Dedifferentiated amniotic fluid mesenchymal stem cell (primary cell): ENCODE results near the gene UNK.
"Not testable (repeated sequence)": the region's sequence is repeated elsewhere in the genome, so short reads cannot be mapped to it uniquely, and the experiment has no call there.

ENCODE experiments used
- DNase-seq: peaks from one replicate; pipeline ENCODE4 v3.0.0-alpha.2; 2016; ENCODE audit errors: extremely low spot score

UNK gene

DNA sequence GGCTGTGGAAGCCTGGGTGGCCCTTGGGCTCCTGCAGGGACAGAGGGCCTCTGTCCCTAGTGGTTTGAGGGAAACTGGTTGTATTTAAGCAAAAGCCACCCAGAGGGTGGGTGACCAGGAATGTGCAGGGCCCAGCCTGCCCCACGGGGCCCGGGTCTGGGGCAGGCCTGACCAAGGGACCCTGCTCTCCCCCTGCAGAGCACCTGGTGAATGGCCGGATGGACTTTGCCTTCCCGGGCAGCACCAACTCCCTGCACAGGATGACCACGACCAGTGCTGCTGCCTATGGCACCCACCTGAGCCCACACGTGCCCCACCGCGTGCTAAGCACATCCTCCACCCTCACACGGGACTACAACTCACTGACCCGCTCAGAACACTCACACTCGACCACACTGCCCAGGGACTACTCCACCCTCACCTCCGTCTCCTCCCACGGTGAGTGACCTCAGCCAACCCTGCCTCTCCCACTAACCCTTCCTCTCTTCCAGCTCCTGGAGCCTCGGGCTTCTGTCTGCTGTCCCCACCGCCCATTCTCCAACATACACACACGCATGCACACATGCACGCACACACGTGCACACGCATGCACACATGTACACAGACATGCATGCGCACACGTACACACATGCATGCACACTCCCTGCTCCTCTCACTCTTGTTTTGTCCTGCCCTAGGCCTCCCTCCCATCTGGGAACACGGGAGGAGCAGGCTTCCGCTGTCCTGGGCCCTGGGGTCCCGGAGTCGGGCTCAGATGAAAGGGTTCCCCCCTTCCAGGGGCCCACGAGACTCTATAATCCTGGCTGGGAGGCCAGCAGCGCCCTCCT lies 30.0 kb upstream of the UNK start:
- no peak for DNase-seq

DNA sequence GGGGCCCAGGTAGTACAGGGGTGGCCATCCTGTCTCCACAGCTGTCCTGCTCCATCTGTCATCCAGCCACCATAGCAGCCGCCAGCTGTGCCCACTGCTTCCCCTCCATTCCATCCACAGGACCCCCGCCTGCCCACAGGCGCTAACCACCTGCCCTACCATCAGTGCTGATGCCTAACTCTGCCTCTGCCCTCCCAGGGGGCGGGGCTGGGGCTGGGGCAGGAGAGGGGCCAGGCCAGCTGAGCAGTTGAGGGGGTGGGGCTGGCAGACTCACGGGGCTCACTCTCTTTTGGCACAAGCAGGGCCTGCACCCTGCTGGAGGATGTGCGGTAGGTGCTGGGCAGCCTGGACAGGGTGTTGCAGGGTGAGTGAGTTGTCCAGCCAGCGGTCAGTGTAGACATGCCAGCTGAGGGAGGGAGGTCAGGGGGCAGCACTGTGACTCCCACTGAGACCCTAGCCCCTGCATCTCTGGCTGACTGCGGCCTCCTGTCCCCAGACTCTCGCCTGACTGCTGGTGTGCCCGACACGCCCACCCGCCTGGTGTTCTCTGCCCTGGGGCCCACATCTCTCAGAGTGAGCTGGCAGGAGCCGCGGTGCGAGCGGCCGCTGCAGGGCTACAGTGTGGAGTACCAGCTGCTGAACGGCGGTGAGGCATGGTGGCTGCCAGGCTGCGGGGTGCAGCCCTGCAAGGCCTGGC lies 29.3 kb upstream of the UNK start:
- no peak for DNase-seq

DNA sequence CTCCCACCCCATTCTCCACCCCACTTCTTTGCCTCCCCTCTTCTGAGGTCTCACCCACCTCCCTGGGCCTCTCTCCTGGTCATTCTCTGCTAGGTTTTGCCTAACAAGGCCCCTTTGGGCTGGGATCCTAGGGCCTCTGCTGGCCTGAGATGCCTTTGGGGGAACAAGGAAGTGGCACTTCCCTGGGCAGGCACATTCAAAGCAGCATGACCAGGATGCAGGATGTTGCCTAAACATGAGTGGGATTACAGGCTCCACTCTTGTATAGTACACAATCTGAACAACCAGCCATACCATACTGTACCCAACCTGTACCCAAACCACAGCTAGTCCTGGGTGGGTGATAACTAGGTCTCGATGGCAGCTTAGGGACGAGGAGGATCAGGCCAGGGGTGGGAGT lies 28.6 kb upstream of the UNK start:
- no peak for DNase-seq

DNA sequence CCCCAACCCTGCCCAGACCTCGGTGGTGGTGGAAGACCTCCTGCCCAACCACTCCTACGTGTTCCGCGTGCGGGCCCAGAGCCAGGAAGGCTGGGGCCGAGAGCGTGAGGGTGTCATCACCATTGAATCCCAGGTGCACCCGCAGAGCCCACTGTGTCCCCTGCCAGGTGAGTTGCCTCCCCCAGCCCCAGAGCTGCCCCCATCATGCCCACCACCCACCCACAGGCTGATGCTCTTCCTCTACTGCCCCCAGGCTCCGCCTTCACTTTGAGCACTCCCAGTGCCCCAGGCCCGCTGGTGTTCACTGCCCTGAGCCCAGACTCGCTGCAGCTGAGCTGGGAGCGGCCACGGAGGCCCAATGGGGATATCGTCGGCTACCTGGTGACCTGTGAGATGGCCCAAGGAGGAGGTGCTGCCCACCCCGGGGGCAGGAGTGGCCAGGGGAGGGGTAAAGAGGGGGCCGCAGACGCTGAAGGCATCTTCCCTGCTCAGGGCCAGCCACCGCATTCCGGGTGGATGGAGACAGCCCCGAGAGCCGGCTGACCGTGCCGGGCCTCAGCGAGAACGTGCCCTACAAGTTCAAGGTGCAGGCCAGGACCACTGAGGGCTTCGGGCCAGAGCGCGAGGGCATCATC lies 28.0 kb upstream of the UNK start:
- no peak for DNase-seq

DNA sequence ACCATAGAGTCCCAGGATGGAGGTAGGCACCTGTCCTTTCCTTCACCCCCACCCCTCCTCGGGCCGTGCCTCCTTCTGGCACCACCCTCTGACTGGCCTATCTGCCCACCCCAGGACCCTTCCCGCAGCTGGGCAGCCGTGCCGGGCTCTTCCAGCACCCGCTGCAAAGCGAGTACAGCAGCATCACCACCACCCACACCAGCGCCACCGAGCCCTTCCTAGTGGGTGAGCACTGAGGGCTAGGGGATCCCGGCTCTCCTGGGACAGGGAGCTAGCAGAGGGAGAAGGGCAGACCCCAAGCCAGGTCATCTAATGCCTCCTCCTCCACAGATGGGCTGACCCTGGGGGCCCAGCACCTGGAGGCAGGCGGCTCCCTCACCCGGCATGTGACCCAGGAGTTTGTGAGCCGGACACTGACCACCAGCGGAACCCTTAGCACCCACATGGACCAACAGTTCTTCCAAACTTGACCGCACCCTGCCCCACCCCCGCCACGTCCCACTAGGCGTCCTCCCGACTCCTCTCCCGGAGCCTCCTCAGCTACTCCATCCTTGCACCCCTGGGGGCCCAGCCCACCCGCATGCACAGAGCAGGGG lies 27.4 kb upstream of the UNK start:
- DNase-seq, result no peak

DNA sequence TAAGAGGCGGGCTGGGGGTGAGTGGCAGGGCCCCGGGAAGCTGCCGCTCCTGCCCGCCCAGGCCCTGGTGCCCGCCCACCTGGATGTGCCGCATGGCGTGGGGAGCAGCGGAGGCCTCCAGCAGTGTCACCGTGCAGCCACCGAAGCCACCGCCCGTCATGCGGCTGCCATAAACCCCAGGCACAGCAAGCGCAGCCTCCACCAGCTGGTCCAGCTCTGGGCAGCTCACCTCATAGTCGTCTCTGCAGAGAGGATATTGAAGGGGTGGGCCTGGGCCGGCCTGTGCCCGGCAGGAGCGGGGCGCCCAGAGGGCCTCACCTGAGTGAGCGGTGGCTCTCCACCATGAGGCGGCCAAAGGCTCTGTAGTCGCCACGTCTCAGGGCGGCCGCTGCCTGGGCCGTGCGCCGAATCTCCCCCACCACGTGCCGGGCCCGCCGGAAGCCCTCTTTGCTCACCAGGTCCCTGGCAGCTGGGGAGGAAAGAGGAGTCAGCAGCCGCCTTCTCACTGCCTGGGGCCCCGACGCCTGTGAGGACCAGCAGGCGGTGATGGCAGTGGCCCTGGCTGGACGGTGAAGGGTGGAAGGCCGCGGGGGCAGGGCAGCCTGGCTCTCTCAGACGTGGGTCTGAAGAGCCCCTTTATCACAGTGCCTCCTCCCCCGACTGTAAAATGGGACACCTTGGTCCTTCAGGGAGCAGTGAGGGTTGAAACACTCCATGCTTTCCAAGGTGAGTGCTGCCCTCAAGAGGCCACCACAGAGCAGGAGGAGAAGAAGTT lies 26.3 kb upstream of the UNK start:
- no peak for DNase-seq

DNA sequence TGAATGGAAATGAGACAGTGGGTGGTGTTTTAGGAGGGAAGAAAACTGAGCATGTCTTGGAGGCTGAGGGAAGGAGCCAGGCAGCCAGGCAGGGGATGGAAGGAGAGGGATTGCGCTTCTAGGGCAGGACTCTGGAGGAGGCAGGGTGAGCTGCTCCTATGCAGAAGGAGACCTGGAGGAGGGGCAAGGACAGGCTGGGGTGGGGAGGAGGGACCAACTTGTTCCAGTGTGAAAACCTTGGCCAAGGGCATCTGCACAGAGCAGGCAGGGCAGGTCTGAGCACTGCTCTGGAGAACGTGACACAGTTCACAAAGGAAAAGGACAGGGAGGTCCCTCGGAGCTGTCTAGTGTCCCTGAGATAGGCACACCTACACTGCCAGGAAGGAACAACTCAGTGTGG lies 25.1 kb upstream of the UNK start:
- no peak for DNase-seq

DNA sequence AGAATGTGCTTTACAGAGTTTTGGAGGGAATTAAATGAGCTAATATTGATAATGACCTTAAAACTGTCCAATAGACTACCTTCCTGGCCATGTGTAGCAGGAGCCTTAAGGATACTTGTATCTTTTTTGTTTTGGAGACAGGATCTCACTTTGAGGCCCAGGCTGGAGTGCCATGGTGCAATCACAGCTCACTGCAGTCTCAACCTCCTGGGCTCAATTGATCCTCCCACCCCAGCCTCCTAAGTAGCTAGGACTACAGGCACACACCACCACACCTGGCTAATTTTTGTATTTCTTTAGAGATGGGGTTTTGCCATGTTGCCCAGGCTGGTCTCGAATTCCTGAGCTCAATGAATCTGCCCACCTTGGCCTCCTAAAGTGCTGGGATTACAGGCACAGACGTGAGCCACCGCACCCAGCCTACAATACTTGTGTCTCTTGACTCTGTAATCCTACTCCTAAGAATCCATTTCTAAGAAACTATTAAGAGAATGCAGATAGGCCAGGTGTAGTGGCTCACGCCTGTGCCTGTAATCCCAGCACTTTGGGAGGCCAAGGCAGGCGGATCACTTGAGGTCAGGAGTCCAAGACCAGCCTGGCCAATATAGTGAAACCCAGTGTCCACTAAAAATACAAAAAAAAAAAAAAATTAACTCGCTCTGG lies 24.5 kb upstream of the UNK start:
- not testable (repeated sequence) for DNase-seq

DNA sequence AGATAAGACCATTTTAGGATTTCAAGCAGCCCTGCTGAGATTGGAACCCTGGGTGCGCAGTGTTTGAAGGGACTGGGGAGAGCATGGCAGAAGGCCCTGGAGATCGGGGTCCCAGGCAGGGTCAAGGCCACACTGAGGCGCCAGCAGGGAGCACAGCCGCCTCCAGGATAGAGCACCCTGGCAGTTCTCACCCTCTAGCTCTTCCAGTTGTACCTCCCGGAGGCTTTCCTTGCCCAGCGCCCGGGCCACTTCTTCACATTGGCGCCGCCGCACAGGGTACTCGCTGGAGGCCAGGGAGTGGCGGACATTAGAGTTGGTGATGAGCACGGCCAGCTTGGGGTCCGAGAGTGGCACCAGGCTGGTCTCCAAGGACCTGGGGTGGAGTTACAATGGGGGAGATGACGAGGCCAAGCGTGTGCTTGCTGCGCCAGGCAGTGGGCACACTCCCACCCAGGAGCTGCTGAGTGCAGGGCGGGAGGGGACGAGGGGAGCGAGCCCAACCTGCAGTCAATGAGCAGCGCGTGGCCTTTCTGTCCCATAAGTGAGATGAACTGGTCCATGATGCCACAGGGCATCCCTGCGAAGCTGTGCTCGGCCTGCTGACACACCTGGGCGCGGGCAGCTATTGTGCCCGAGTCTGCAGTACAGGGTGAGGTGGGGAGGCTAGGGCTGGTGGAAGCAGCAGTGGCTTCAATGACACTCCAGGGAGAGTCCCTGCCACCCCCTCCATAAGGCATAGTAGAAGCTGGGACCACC lies 21.9 kb upstream of the UNK start:
- DNase-seq, result no peak

DNA sequence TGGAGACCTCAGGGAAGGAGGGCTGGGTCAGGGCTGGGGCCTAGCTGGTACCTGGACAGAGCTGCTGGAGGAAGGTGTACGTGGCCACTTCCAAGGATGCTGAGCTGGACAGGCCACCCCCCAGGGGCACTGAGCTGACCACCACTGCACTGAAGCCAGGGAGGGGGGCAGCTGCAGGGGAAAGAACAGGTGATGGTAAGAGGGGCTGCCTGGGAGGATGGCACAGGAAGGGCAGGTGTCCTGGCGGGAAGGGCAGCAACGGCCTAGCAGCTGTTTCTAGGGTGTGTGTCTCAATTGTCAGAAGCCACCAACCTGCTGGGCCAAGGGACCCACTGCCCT lies 21.4 kb upstream of the UNK start:
- DNase-seq, result no peak

DNA sequence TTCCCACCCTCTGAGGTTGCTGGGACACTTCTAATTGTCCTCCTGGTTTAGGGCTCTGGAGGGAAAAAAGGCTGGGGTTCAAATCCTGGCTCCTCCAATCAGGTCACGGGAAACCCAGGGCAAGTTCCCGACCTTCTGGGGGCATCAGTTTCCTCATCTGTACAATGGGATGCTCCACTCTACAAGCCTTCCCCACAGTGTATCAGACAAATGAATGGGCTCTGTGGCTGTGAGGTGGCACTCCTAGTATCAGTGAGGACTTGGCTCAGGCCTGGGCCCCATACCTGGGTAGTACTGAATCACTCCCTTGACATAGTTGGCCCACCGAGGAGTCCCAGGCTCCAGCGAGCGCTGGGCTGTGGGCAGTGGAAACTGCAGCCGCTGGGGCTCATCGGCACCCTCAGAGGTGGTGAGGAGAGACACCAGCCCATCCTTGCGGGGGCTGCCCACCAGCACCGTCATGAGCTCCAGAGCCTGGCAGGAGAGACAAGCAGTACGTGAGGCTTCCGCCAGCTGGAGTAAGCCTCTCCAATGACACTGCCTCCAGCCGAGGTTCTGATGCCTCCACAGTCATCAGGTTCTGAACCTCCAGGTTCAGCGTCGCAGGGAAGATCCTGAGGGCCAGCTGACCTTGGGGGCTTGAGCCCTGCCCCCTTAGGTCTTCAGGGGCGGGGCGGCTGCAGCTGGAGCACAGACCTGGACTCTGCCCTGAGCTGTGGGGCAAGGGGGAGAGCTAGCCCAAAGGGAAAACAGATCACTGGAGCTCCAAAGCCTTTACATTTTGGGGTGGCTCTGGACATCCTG lies 20.8 kb upstream of the UNK start:
- no peak for DNase-seq

DNA sequence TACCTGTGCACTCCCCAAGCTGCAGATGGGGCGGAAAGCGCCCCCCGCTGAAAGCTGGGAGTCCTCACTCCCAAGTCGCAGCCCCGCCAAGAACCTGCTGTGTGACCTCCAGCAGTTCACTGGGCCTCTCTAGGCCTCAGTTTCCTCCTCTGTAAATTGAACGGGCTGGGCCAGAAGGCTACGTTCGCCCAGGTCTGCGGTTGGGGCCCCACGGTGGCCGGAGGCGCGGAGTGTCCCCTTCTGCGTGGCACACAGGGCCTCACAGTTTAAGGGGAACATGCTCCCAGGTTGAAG lies 20.2 kb upstream of the UNK start:
- no peak for DNase-seq

DNA sequence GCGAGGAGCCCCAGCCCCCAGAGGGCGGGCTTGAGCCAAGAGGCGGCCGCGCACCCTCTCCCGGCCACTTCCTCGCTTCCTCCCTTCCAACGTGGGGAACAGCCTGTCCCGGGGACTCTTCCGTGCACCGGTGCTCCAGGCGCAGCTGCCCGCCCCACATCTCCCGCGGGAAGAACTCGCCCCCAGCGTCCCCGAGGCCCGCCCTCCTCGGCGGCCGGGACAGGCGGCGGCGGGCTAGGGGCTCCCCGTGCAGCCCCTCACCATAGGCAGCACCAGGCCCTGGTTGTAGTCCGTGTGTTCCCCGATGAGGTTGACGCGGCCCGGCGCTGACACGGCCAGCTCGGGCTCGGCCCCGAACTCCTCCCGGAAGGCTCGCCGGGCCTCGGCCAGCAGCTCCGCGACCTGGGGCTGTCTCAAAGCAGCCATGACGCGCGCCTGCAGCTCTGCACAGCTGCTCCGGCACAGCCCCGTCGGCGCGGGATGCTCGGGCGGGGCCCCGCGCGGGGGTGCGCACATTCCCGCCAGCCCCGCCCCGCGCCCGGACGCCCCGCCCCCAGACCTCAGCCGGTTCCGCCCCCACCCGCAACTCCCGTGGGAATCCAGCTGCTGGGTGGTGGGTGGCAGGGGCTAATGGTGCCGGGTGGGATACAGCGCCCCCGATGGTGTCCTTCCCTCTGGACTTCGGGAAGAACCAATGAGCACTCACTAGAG lies 19.7 kb upstream of the UNK start, which contains the start of gene GALK1:
Gene GALK1, minus strand, starts transcription at position 482 of the 711 bp plus-strand sequence. Its CDS starts 56 bp downstream, at position 426.
- no peak for DNase-seq

DNA sequence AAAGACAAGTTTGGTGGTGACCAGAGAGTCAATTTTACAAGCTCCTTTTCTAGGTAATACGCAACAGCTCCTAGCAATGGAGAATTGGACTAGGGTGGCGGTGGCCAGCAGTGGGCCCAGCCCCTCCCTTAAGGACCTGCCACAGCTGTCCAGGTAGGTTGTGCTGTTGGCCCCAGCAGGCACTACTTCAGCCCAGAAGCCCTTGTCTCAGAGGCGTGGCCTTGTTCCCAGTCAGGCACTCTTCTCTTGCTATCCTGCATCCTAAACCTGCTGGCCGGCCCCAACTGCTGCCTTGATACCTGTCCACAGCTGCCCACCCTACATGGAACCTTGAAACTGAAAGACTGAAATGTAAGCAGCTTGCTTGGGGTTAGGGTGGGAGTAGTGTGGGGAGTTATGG lies 18.6 kb upstream of the UNK start:
- no peak for DNase-seq

DNA sequence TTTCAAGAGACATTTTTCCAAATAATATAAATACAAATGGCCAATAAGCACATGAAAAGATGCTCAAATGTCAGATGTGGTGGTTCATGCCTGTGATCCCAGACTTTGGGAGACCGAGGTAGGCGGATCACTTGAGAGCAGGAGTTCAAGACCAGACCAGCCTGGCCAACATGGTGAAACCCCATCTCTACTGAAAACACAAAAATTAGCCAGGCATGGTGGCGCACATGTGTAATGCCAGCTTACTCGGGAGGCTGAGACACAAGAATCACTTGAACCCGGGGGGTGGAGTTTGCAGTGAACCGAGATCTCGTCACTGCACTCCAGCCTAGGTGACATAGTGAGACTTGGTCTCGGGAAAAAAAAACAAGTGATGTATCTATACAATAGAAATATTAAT lies 16.7 kb upstream of the UNK start:
- DNase-seq, result no peak

DNA sequence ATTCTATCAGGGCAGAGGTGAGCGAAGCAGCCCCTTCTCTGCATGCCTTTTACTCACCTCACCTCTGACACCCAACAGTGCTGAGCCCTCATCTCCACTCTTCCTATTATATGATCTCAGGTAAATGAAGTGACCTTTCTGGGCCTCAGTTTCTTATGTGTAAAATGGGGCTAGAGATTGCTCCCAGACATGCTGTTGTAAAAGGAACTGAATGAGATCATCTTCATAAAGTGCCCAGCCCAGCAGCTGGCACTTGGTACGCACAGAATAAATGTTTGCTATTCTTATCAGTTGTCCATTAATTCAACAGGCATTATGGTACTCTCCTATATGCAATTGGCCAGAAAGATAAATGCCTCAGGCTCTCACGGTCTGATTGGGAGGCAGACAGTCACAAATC lies 15.1 kb upstream of the UNK start:
- DNase-seq, result no peak

DNA sequence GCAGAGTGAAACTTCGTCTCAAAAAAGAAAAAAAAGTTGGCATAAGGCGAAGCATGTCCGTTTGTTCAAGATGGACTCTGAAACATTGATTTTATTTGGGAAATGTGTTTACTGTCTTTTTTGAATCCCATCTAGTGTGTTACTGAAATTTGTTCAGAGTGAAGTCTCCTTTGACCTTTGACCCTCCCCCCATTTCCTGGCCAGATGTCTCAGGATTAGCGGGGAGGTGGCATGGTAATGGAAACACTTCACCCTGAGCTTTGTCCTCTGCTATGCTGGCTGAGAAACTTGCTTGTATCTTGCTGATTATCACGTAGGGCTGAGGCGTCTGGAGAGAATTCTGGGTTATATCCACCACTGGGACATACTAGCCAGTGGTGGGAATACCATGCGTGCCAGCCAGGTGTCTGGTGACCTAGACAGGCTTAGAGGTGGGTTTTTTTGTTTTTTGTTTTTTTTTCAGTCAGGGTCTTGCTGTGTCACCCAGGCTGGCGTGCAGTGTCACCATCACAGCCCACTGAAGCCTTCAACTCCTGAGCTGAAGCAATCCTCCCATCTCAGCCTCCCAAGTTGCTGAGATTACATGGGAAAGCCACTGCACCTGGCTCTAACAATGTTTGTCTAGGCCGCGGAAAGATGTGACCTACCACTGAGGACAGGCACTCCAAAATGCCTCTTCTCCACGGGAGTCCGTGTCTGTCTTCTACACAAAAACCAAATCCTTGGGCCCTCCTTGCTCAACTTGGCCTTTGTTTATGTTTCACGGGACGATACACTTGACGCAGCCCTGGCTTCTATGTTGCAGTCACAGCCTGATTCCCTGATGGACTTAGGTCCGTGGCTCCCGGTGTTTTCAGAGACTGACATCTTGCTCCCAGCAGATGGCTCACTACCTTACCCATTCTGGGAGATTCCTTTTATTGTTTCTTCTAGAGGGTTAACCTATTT lies 13.0 kb upstream of the UNK start:
- DNase-seq, result no peak
